SK-N-SH (cell line): Measurements from ENCODE around the gene SEC24D. TPM values are rescaled to one million over a fixed set of nuclear protein-coding genes. Genes with fewer than 3 reads are reported as not detected.

Experiments used
- CTCF ChIA-PET: fragments of 300-600, 350-600 bp; formaldehyde crosslinking; extraction: SDS; loops from one replicate; lab custom pipeline; 2021; lab: Yijun Ruan, JAX
- POLR2A ChIA-PET: fragments of 350-600 bp; sonication (Branson Sonifier 250); formaldehyde crosslinking; extraction: SDS; loops from one replicate; lab custom pipeline; 2020; ENCODE audit warnings: antibody characterized with exemption, inconsistent platforms; lab: Yijun Ruan, JAX
- DNase-seq: peaks from one replicate; pipeline ENCODE4 v3.0.0; 2012
- H2AFZ ChIP-seq: fragments of 200-600 bp; sonication (generic); 2 replicates; pipeline ENCODE4 v1.8.1; 2016; ENCODE audit warnings: antibody characterized with exemption, mild to moderate bottlenecking, low read depth
- H3F3A ChIP-seq: fragments of 200-600 bp; sonication (generic); replicated peaks from 2 replicates; pipeline ENCODE3; 2016; ENCODE audit warnings: antibody characterized with exemption, mild to moderate bottlenecking; ENCODE audit not compliant: insufficient read depth
- H3K27ac ChIP-seq, 2 experiments: fragments of 200-500 bp in 1 of 2; fragments of 200-600 bp in 1 of 2; sonication (Bioruptor generic) in 1 of 2; sonication (generic), shearing (Covaris generic) in 1 of 2; 2 replicates each; pipeline versions ENCODE4 v1.5.1 to v1.6.1; 2014 to 2016; ENCODE audit warnings: low read depth in 2 of 2, inconsistent platforms in 1 of 2, low read length in 1 of 2, mild to moderate bottlenecking in 1 of 2, mixed read lengths in 1 of 2
- H3K27me3 ChIP-seq: fragments of 200-600 bp; sonication (generic), shearing (Covaris generic); 2 replicates; pipeline ENCODE4 v1.6.1; 2016; ENCODE audit warnings: mixed run types; ENCODE audit not compliant: insufficient read depth
- H3K36me3 ChIP-seq, 2 experiments: fragments of 200-500 bp in 1 of 2; fragments of 200-600 bp in 1 of 2; sonication (Bioruptor generic) in 1 of 2; sonication (generic) in 1 of 2; replicated peaks in 1 of 2; 2 replicates each; pipeline versions ENCODE3 to v1.5.1; 2014 to 2016; ENCODE audit warnings: low read length in 1 of 2, mild to moderate bottlenecking in 1 of 2; ENCODE audit not compliant: insufficient read depth in 2 of 2, control insufficient read depth in 1 of 2
- H3K4me1 ChIP-seq, 2 experiments: fragments of 200-500 bp in 1 of 2; fragments of 200-600 bp in 1 of 2; sonication (Bioruptor generic) in 1 of 2; sonication (generic), shearing (Covaris generic) in 1 of 2; 2 replicates each; pipeline versions ENCODE4 v1.5.1 to v1.6.1; 2014 to 2016; ENCODE audit warnings: low read depth in 1 of 2, low read length in 1 of 2, mixed run types in 1 of 2; ENCODE audit not compliant: insufficient read depth in 2 of 2, control insufficient read depth in 1 of 2
- H3K4me2 ChIP-seq: fragments of 200-600 bp; sonication (generic), shearing (Covaris generic); 2 replicates; pipeline ENCODE4 v1.6.1; 2017; ENCODE audit warnings: mixed run types
- H3K4me3 ChIP-seq, 2 experiments: fragments of 200-500 bp in 1 of 2; fragments of 200-600 bp in 1 of 2; sonication (Bioruptor generic) in 1 of 2; sonication (generic), shearing (Covaris generic) in 1 of 2; 2 replicates each; pipeline versions ENCODE4 v1.5.1 to v1.8.1; 2014 to 2016; ENCODE audit warnings: low read depth in 2 of 2, inconsistent platforms in 1 of 2, low read length in 1 of 2, mild to moderate bottlenecking in 1 of 2, mixed read lengths in 1 of 2, moderate library complexity in 1 of 2
- H3K79me2 ChIP-seq: fragments of 200-600 bp; sonication (generic); 2 replicates; pipeline ENCODE4 v1.8.1; 2017; ENCODE audit warnings: mild to moderate bottlenecking; ENCODE audit not compliant: insufficient read depth
- H3K9ac ChIP-seq: fragments of 200-600 bp; sonication (generic); 2 replicates; pipeline ENCODE4 v1.6.1; 2017; ENCODE audit warnings: mixed run types
- H3K9me2 ChIP-seq: fragments of 200-600 bp; sonication (generic); 2 replicates; pipeline ENCODE4 v1.6.1; 2017; ENCODE audit warnings: mixed run types
- H3K9me3 ChIP-seq: fragments of 200-600 bp; sonication (generic); 2 replicates; pipeline ENCODE4 v1.6.1; 2017; ENCODE audit warnings: mixed run types, mild to moderate bottlenecking, moderate library complexity
- H4K20me1 ChIP-seq: fragments of 200-600 bp; sonication (generic); 2 replicates; pipeline ENCODE4 v1.6.1; 2017; ENCODE audit warnings: mild to moderate bottlenecking, mixed run types; ENCODE audit not compliant: insufficient read depth
- CTCF ChIP-seq: fragments of 200-600 bp; sonication (generic); IDR thresholded peaks from 2 replicates; pipeline ENCODE4 v1.6.1; 2017; ENCODE audit warnings: antibody characterized with exemption, mild to moderate bottlenecking, moderate library complexity
- ELF1 ChIP-seq: IDR thresholded peaks from 2 replicates; pipeline ENCODE4 v1.4.0; 2012
- EP300 ChIP-seq, 2 experiments: IDR thresholded peaks; 2 replicates each; pipeline versions ENCODE4 v1.4.0 to v1.6.1; 2012; ENCODE audit warnings: borderline replicate concordance in 1 of 2, low read depth in 1 of 2, low read length in 1 of 2
- EZH2phosphoT487 ChIP-seq: fragments of 200-600 bp; sonication (generic); IDR thresholded peaks from 2 replicates; pipeline ENCODE4 v1.6.1; 2017; ENCODE audit warnings: low read depth, mixed run types, mild to moderate bottlenecking, antibody characterized with exemption, moderate library complexity, borderline replicate concordance
- FOXM1 ChIP-seq: IDR thresholded peaks from 2 replicates; pipeline ENCODE4 v1.4.0; 2012; ENCODE audit warnings: low read depth, mild to moderate bottlenecking
- IRF3 ChIP-seq: fragments of 150-350 bp; IDR thresholded peaks from 2 replicates; pipeline ENCODE4 v1.6.1; 2016; ENCODE audit warnings: mild to moderate bottlenecking, low read depth, low read length
- MEF2A ChIP-seq: IDR thresholded peaks from 2 replicates; pipeline ENCODE4 v1.4.0; 2012; ENCODE audit warnings: low read depth, borderline replicate concordance
- NFIC ChIP-seq: IDR thresholded peaks from 2 replicates; pipeline ENCODE4 v1.4.0; 2012; ENCODE audit warnings: borderline replicate concordance
- PBX3 ChIP-seq: IDR thresholded peaks from 2 replicates; pipeline ENCODE4; 2012
- RAD21 ChIP-seq: IDR thresholded peaks from 2 replicates; pipeline ENCODE4 v1.6.1; 2012; ENCODE audit warnings: mild to moderate bottlenecking, low read length
- TCF12 ChIP-seq: IDR thresholded peaks from 2 replicates; pipeline ENCODE4 v1.4.0; 2012
- TEAD4 ChIP-seq: IDR thresholded peaks from 2 replicates; pipeline ENCODE4 v1.4.0; 2012; ENCODE audit warnings: mild to moderate bottlenecking, borderline replicate concordance; ENCODE audit not compliant: insufficient read depth
- USF1 ChIP-seq: IDR thresholded peaks from 2 replicates; pipeline ENCODE4 v1.4.0; 2012; ENCODE audit warnings: low read depth, borderline replicate concordance
- ZBTB33 ChIP-seq: IDR thresholded peaks from 2 replicates; pipeline ENCODE4 v1.4.0; 2012; ENCODE audit warnings: low read depth, borderline replicate concordance
- WGBS: methylation state at CpG from one replicate; pipeline ENCODE4 v1.1.6; 2017; ENCODE audit warnings: low lambda C conversion rate; 5-methylcytosine and 5-hydroxymethylcytosine counted together
- polyA plus RNA-seq, 3 experiments: library from polyadenylated mRNA; depleted of rRNA; stranded (reverse); fragments of >200 nt; gene quantifications; 2 replicates each; pipeline ENCODE4 v1.2.3, GENCODE V29; 2012

SEC24D gene
- polyA plus RNA-seq, 1 of the 3 experiments (the other 2 are of a cell fraction), result 32.2 TPM

GRCh38 chr4:118767109-118767508, 68.8 kb downstream of the SEC24D start:
- Histone ChIP-seq H3K4me1 (peaks cover 53 to 60% of the 10 kb centered on the region in 2 experiments), H3F3A (peaks cover 52% of the 10 kb centered on the region), H3K4me2 (no peak overlapping the region), H3K27me3 (no peaks in the 10 kb centered on the region), H3K79me2 (peaks cover 52% of the 10 kb centered on the region), H3K4me3 (no peak overlapping the region), H4K20me1 (no peaks in the 10 kb centered on the region), H2AFZ (no peak overlapping the region), H3K27ac (peak overlapping the region; percentile 84 to 99; a peak in 3 of 4 replicates), H3K9me3 (no peaks in the 10 kb centered on the region), H3K36me3 (peaks cover 51 to 59% of the 10 kb centered on the region in 2 experiments), H3K9me2 (no peaks in the 10 kb centered on the region), H3K9ac (no peak overlapping the region)
- TF ChIP-seq PBX3 (no peak), EP300 (IDR thresholded peaks at IDR 0.05; ENCODE audit: borderline replicate concordance in 1 of 2, low read depth in 1 of 2, low read length in 1 of 2) (no peak), RAD21 (no peak), ELF1 (no peak), TCF12 (no peak)
- DNase-seq, result no peak
- ChIA-PET CTCF (no interaction called here), POLR2A (no interaction called here)
- WGBS, result 94% methylated on average over 6 of the region's 6 CpGs

- Histone ChIP-seq H3K9me3 (no peaks in the 10 kb centered on the region), H4K20me1 (no peaks in the 10 kb centered on the region), H3K4me1 (peaks cover 54 to 60% of the 10 kb centered on the region in 2 experiments), H3K27me3 (no peaks in the 10 kb centered on the region), H3F3A (peaks cover 52% of the 10 kb centered on the region), H2AFZ (no peak overlapping the region), H3K79me2 (peaks cover 51% of the 10 kb centered on the region), H3K4me3 (no peak overlapping the region), H3K27ac (peak overlapping the region; percentile 84 to 99), H3K36me3 (peaks cover 47 to 66% of the 10 kb centered on the region in 2 experiments), H3K9me2 (no peaks in the 10 kb centered on the region), H3K4me2 (peak overlapping the region; percentile 17; the same call in 1 of the 2 replicates), H3K9ac (no peak overlapping the region)
- WGBS, result 4% methylated on average over 1 of the region's 1 CpG
- no peak for DNase-seq
- POLR2A ChIA-PET, result no interaction called here
- CTCF ChIA-PET, result interaction anchor here (1.1 to 2.4 kb wide), 3 partner anchors 11 to 216 kb away, joined by 3 to 5 read pairs (median 3); no protein-coding TSS in a partner anchor
- no peak for TF ChIP-seq USF1
- no peak for TF ChIP-seq ELF1
- TF ChIP-seq TEAD4, result peak; percentile 86
- peak; percentile 54 to 91 for TF ChIP-seq EP300 (IDR thresholded peaks at IDR 0.05; ENCODE audit: borderline replicate concordance in 1 of 2, low read depth in 1 of 2, low read length in 1 of 2)
- peak; percentile 96 for TF ChIP-seq TCF12
- TF ChIP-seq NFIC, result peak; percentile 98
- peak; percentile 83 for TF ChIP-seq PBX3
- TF ChIP-seq MEF2A, result no peak
- TF ChIP-seq IRF3, result no peak
- TF ChIP-seq ZBTB33, result no peak; the same call in 1 of the 2 replicates
- TF ChIP-seq EZH2phosphoT487, result no peak
- TF ChIP-seq CTCF, result no peak
- peak; percentile 88 for TF ChIP-seq FOXM1
These were observed 70.5 kb downstream of the SEC24D start for GRCh38 chr4:118765399-118765798.
